ENCODE results near the gene NATD1.

Gene NATD1

DNA sequence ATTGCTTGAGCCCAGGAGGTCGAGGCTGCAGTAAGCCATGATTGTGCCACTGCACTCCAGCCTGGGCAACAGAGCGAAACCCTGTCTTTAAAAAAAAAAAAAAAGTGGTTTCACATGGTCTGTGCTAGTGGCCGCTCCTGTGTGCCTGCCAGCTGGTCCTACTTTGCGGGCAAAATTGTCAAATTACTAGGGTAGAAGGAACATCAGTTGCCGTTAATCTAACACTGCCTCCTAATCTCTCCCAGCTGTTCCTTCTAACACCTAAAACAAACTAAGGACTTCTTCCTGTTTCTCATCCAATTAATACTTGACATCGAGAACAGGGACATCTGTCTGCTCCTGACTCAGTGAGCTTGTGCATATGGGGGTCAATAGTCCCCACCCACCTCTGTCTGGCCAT, 63.1 kb downstream of the NATD1 start:
- no peak overlapping the region for H3K9ac ChIP-seq (ENCODE audit: low read length)
- H3K9me3 ChIP-seq (ENCODE audit: control insufficient read depth, low read depth, low read length), result no peaks in the 10 kb centered on the region
- H3K4me1 ChIP-seq (ENCODE audit: control insufficient read depth, low read depth, low read length), result peaks cover 4% of the 10 kb centered on the region
- H3K27me3 ChIP-seq (ENCODE audit: control insufficient read depth, insufficient read depth, low read length), result no peaks in the 10 kb centered on the region
- no peak overlapping the region for H3K4me3 ChIP-seq (ENCODE audit: low read length)
- no peak overlapping the region for H3K27ac ChIP-seq (ENCODE audit: low read length)
- H3K36me3 ChIP-seq (ENCODE audit: control insufficient read depth, low read depth, low read length), result no peaks in the 10 kb centered on the region

DNA sequence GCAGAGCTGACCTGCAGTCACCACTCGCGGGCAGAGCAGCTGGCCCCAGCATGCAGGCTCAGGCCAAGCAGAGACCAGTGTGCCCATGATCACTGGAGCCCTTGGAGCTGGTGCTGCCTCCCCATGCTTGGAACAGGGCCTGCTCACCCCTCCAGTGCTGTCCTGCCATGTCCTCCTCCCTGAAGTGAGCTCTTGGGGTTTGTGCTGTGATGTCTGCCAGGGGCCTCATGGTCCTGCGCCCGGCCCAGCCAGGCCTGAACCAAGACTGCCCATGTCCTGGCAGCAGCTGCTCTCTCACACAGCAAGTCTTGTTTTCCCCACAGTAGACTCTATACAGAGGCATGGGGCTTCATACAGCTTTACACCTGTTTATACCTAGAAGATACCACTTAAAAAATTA, 63.8 kb downstream of the NATD1 start:
- no peaks in the 10 kb centered on the region for H3K9me3 ChIP-seq (ENCODE audit: control insufficient read depth, low read depth, low read length)
- H3K4me3 ChIP-seq (ENCODE audit: low read length), result no peak overlapping the region
- no peak overlapping the region for H3K9ac ChIP-seq (ENCODE audit: low read length)
- no peak overlapping the region for H3K27ac ChIP-seq (ENCODE audit: low read length)
- H3K36me3 ChIP-seq (ENCODE audit: control insufficient read depth, low read depth, low read length), result peaks cover 1% of the 10 kb centered on the region
- H3K4me1 ChIP-seq (ENCODE audit: control insufficient read depth, low read depth, low read length), result peaks cover 4% of the 10 kb centered on the region
- no peaks in the 10 kb centered on the region for H3K27me3 ChIP-seq (ENCODE audit: control insufficient read depth, insufficient read depth, low read length)

Measured in iPS-18a (cell line).